Natural killer cell (primary cell): ENCODE results near the gene IQGAP3. TPM values are rescaled to one million over a fixed set of nuclear protein-coding genes. Genes with fewer than 3 reads are reported as not detected.

ENCODE experiments used
- ATAC-seq, 3 donors: fragments of 150-1000 bp in 2 of 3; fragments of 200-7000 bp in 1 of 3; cut with Tn5 transposase; 1 replicate in 1 of 3; 2 replicates in 2 of 3; pipeline ENCODE4 v1.10.0; 2021; ENCODE audit warnings: mild to moderate bottlenecking in 2 of 3, moderate library complexity in 2 of 3
- DNase-seq, 2 donors: peaks; one replicate each; pipeline versions ENCODE4 v3.0.0 to v3.0.0-alpha.2; 2013 to 2021; ENCODE audit warnings: mixed read lengths in 1 of 2
- H3K27ac ChIP-seq: one replicate; pipeline ENCODE4 v1.5.1; 2013; ENCODE audit warnings: mild to moderate bottlenecking, low read length
- H3K27me3 ChIP-seq: one replicate; pipeline ENCODE4 v1.6.1; 2013; ENCODE audit warnings: low read length; ENCODE audit not compliant: control insufficient read depth, insufficient read depth
- H3K36me3 ChIP-seq: one replicate; pipeline ENCODE4 v1.6.1; 2013; ENCODE audit warnings: low read length; ENCODE audit not compliant: control insufficient read depth, insufficient read depth
- H3K4me1 ChIP-seq: one replicate; pipeline ENCODE4 v1.6.1; 2013; ENCODE audit warnings: low read length; ENCODE audit not compliant: control insufficient read depth, insufficient read depth
- H3K4me3 ChIP-seq: one replicate; pipeline ENCODE4 v1.5.1; 2013; ENCODE audit warnings: low read length
- H3K9me3 ChIP-seq: one replicate; pipeline ENCODE4 v1.6.1; 2013; ENCODE audit warnings: low read length; ENCODE audit not compliant: control insufficient read depth, insufficient read depth
- H3K27ac Mint-ChIP-seq, 2 donors: one replicate each; pipeline ENCODE4 v1.8.0; 2022; ENCODE audit warnings: mild to moderate bottlenecking in 2 of 2, mixed read lengths in 2 of 2, moderate library complexity in 1 of 2
- H3K27me3 Mint-ChIP-seq, 2 donors: one replicate each; pipeline ENCODE4 v1.8.0; 2022; ENCODE audit warnings: low read depth in 2 of 2, mixed read lengths in 2 of 2
- H3K36me3 Mint-ChIP-seq: one replicate; pipeline ENCODE4 v1.8.0; 2022; ENCODE audit warnings: mixed read lengths
- H3K4me1 Mint-ChIP-seq, 2 donors: one replicate each; pipeline ENCODE4 v1.8.0; 2022; ENCODE audit warnings: mixed read lengths in 2 of 2
- H3K4me3 Mint-ChIP-seq: one replicate; pipeline ENCODE4 v1.8.0; 2022; ENCODE audit warnings: mild to moderate bottlenecking, moderate library complexity, mixed read lengths
- H3K9me3 Mint-ChIP-seq, 2 donors: one replicate each; pipeline ENCODE4 v1.8.0; 2022; ENCODE audit warnings: mixed read lengths in 2 of 2
- WGBS: methylation state at CpG from one replicate; pipeline ENCODE4 v1.1.7; 2013; ENCODE audit warnings: missing lambda C conversion rate; ENCODE audit not compliant: insufficient coverage; 5-methylcytosine and 5-hydroxymethylcytosine counted together
- intact Hi-C: fragments of 100-400 bp; cut with micrococcal nuclease; formaldehyde crosslinking; loops from one replicate; pipeline ENCODE4 v1.14.2; 2022
- total RNA-seq, 4 donors: library from RNA; stranded (reverse); fragments of 120-200 nt in 1 of 4; gene quantifications; one replicate each; pipeline versions ENCODE4 v1.2.3 to v1.2.4, GENCODE V29; 2013 to 2022
- TF ChIP-seq, protein P1 (sequence below): fragments of 200-600 bp; IDR thresholded peaks from one replicate; pipeline ENCODE4 v1.8.0; 2022; ENCODE audit warnings: antibody characterized with exemption

Gene IQGAP3, protein sequence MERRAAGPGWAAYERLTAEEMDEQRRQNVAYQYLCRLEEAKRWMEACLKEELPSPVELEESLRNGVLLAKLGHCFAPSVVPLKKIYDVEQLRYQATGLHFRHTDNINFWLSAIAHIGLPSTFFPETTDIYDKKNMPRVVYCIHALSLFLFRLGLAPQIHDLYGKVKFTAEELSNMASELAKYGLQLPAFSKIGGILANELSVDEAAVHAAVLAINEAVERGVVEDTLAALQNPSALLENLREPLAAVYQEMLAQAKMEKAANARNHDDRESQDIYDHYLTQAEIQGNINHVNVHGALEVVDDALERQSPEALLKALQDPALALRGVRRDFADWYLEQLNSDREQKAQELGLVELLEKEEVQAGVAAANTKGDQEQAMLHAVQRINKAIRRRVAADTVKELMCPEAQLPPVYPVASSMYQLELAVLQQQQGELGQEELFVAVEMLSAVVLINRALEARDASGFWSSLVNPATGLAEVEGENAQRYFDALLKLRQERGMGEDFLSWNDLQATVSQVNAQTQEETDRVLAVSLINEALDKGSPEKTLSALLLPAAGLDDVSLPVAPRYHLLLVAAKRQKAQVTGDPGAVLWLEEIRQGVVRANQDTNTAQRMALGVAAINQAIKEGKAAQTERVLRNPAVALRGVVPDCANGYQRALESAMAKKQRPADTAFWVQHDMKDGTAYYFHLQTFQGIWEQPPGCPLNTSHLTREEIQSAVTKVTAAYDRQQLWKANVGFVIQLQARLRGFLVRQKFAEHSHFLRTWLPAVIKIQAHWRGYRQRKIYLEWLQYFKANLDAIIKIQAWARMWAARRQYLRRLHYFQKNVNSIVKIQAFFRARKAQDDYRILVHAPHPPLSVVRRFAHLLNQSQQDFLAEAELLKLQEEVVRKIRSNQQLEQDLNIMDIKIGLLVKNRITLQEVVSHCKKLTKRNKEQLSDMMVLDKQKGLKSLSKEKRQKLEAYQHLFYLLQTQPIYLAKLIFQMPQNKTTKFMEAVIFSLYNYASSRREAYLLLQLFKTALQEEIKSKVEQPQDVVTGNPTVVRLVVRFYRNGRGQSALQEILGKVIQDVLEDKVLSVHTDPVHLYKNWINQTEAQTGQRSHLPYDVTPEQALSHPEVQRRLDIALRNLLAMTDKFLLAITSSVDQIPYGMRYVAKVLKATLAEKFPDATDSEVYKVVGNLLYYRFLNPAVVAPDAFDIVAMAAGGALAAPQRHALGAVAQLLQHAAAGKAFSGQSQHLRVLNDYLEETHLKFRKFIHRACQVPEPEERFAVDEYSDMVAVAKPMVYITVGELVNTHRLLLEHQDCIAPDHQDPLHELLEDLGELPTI (N-terminal part only)
- total RNA-seq, result under 1 TPM; 0.08 to 0.21 (median 0.14) TPM
- 0.34 TPM for total RNA-seq (2013)

DNA sequence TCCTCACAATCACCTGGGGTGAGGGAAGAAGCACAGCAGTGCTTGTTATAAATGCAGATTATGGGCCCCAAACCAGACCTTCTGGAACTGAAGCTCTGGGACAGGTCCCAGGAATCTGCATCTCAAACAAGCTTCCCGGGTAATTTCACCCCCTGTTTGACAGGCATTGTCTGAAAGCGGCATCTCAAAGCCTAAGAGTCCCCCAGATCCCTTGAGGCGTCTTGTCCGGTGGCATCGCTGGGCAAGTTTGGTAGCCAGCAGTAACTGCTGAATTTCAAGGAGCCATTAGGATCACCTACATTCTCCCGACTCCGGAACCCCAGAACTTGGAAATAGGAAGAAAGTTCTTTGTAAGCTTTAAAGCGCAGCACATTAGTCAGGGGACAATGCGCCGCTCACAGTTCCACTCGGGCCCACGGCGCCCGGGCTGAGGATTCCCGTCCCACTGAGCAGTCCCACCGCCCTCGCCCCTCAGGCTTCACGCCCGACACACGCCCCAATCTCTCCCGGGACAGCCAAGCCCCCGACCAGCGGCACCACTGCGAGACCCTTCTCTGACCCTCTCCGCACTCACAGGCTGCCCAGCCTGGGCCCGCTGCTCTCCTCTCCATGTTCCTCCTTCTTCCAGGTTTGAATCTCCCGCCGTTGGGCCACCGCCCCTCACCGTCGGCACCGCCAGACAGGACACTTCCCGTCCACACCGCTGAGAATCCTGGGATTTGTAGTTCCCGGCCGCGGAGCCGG, at the start of gene IQGAP3:
Gene IQGAP3 (minus strand): TSS at position 647 of the 744 bp plus-strand sequence. CDS start 36 bp downstream, at position 611.
- Histone ChIP-seq H3K4me3 (no peak within 1 kb of the TSS), H3K27ac (no peak within 1 kb of the TSS), H3K27me3 (peaks cover 21% of the 10 kb centered on the region), H3K4me1 (peaks cover 11% of the 10 kb centered on the region), H3K9me3 (no peaks in the 10 kb centered on the region), H3K36me3 (no peaks in the 10 kb centered on the region)
- Mint-ChIP-seq H3K4me1 (peaks cover 14 to 15% of the 10 kb centered on the region in 2 donors), H3K27me3 (peaks cover 29 to 37% of the 10 kb centered on the region in 2 donors), H3K36me3 (no peaks in the 10 kb centered on the region), H3K27ac (peak within 1 kb of the TSS in 1 of 2 donors; percentile 13), H3K4me3 (peak within 1 kb of the TSS; percentile 82), H3K9me3 (no peaks in the 10 kb centered on the region)
- WGBS, result 5% methylated on average over 38 of the region's 38 CpGs
- intact Hi-C loops, result no loop called here
- TF ChIP-seq, protein P1, sequence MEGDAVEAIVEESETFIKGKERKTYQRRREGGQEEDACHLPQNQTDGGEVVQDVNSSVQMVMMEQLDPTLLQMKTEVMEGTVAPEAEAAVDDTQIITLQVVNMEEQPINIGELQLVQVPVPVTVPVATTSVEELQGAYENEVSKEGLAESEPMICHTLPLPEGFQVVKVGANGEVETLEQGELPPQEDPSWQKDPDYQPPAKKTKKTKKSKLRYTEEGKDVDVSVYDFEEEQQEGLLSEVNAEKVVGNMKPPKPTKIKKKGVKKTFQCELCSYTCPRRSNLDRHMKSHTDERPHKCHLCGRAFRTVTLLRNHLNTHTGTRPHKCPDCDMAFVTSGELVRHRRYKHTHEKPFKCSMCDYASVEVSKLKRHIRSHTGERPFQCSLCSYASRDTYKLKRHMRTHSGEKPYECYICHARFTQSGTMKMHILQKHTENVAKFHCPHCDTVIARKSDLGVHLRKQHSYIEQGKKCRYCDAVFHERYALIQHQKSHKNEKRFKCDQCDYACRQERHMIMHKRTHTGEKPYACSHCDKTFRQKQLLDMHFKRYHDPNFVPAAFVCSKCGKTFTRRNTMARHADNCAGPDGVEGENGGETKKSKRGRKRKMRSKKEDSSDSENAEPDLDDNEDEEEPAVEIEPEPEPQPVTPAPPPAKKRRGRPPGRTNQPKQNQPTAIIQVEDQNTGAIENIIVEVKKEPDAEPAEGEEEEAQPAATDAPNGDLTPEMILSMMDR, result no peak
- ATAC-seq (peak; percentile 73 to 84 (median 74)), DNase-seq (peak; percentile 35 to 83)

DNA sequence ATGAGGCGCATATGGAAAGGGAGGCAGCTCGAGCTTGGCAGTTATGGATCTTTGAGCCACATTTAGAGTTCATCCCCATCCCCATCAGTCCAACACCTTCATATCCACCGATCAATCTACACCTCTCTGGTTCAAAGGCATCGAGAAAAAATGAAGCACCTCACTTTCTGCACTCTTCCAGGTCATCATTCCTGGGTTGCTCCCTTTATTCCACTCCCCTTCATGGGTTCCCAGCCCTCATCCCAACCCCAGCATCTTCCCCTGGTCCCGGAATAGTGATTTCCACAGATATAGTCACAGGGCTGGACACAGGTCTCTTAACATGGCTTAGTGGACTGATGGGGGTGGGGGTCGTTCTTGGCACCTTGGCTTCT, 47.2 kb upstream of the IQGAP3 start:
- Histone ChIP-seq H3K4me1 (peaks cover 9% of the 10 kb centered on the region), H3K4me3 (no peak overlapping the region), H3K27ac (no peak overlapping the region), H3K9me3 (no peaks in the 10 kb centered on the region), H3K27me3 (peaks cover 17% of the 10 kb centered on the region), H3K36me3 (no peaks in the 10 kb centered on the region)
- no peak for ATAC-seq
- Mint-ChIP-seq H3K4me1 (no peaks in the 10 kb centered on the region), H3K9me3 (no peaks in the 10 kb centered on the region), H3K36me3 (no peaks in the 10 kb centered on the region), H3K4me3 (no peak overlapping the region), H3K27me3 (peaks cover 55 to 62% of the 10 kb centered on the region in 2 donors), H3K27ac (no peak overlapping the region)
- no peak for DNase-seq
- TF ChIP-seq, protein P1, result no peak
- WGBS, result 27% methylated on average over 6 of the region's 6 CpGs
- intact Hi-C loops, result no loop called here

DNA sequence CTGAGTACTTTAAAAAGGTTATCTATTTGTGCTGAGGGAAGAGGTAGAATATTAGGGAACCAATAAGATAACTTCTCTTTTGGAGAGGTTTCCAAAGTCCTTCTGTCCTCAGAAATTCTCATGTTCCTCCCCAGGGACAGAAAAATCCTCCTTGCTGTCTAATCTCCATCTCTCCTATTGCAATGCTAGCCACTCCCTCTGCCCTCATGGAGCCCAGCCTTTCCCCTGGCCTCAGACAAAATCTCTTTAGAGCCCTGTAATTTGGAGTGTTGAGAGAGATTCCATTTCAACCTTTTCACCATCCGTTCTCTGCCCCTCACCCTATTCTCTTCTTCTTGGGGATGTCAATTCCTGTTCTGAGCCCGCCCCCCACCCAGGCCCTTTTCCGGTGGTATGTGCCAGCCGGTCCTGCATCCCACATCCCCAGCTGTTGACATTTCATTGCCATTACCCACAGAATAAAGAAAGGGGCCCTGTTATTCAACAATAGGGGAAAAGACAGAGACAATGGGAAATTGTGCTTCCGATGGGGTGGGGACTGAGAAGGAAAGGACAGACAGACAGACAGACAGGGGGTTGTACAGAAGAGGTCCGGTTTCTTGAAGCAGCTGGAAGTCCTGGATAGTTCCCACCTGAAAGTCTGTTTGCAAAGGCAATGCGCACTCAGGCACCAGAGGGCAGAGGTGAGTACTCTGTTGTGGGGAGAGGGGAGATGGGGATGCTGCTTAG, 46.7 kb upstream of the IQGAP3 start, which contains the start of gene HAPLN2:
Gene HAPLN2 (plus strand): TSS at position 563 of the 729 bp plus-strand sequence. CDS start 4,076 bp downstream, outside the sequence.
- H3K36me3 ChIP-seq, result no peaks in the 10 kb centered on the region
- H3K4me1 Mint-ChIP-seq, result no peaks in the 10 kb centered on the region
- no peak within 1 kb of the TSS for H3K4me3 ChIP-seq
- H3K9me3 Mint-ChIP-seq, result no peaks in the 10 kb centered on the region
- intact Hi-C loops, result no loop called here
- no peaks in the 10 kb centered on the region for H3K9me3 ChIP-seq
- DNase-seq (peak in 1 of 2 donors; percentile 51), ATAC-seq (no peak)
- WGBS, result 7% methylated on average over 5 of the region's 7 CpGs
- TF ChIP-seq, protein P1, result no peak
- H3K27me3 Mint-ChIP-seq, result peaks cover 55 to 60% of the 10 kb centered on the region in 2 donors
- H3K4me3 Mint-ChIP-seq, result no peak within 1 kb of the TSS
- no peak within 1 kb of the TSS for H3K27ac Mint-ChIP-seq
- no peaks in the 10 kb centered on the region for H3K36me3 Mint-ChIP-seq
- peaks cover 13% of the 10 kb centered on the region for H3K27me3 ChIP-seq
- no peak within 1 kb of the TSS for H3K27ac ChIP-seq
- peaks cover 4% of the 10 kb centered on the region for H3K4me1 ChIP-seq
